ENCODE results near the gene LPAR1.

DNA sequence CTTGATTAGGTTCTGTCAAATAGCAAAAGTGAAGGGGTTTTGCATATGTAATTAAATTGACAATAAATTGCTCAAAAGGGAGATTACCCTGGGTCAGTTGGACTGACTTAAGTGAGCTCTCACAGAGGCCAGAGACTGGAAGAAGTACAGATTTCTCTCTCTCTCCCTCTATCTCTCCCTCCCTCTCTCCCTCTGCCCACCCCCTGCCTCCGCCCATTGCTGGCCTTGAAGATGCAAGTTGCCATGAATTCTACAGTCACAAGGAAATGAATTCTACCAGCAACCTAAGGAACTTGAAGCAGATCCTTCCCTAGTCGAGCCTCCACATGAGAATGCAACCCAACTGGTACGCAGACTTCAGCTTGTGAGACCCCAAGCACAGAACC, 119.2 kb downstream of the LPAR1 start:
- TF ChIP-seq, protein P1, sequence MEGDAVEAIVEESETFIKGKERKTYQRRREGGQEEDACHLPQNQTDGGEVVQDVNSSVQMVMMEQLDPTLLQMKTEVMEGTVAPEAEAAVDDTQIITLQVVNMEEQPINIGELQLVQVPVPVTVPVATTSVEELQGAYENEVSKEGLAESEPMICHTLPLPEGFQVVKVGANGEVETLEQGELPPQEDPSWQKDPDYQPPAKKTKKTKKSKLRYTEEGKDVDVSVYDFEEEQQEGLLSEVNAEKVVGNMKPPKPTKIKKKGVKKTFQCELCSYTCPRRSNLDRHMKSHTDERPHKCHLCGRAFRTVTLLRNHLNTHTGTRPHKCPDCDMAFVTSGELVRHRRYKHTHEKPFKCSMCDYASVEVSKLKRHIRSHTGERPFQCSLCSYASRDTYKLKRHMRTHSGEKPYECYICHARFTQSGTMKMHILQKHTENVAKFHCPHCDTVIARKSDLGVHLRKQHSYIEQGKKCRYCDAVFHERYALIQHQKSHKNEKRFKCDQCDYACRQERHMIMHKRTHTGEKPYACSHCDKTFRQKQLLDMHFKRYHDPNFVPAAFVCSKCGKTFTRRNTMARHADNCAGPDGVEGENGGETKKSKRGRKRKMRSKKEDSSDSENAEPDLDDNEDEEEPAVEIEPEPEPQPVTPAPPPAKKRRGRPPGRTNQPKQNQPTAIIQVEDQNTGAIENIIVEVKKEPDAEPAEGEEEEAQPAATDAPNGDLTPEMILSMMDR (conservative IDR thresholded peaks at IDR 0.05; ENCODE audit: low read length): no peak
- TF ChIP-seq EZH2phosphoT487 (IDR thresholded peaks at IDR 0.05; ENCODE audit: borderline replicate concordance): no peak
